MCF 10A (cell line): ENCODE measurements around the gene PHF14. TPM values are rescaled to one million over a fixed set of nuclear protein-coding genes. Genes with fewer than 3 reads are reported as not detected.

Experiments used
- BruUV-seq: library from RNA; stranded (reverse); fragments of 400-500 nt; replicated peaks from 2 replicates; lab custom pipeline; 2021; lab: Mats Ljungman, UMichigan
- CTCF ChIA-PET: fragments of 300-600 bp; sonication (Branson Sonifier 250); formaldehyde crosslinking; extraction: SDS; loops from one replicate; lab custom pipeline; 2021; ENCODE audit warnings: antibody characterized with exemption, inconsistent platforms; lab: Yijun Ruan, JAX
- POLR2A ChIA-PET: fragments of 300-600, 350-650 bp; sonication (Branson Sonifier 250); formaldehyde crosslinking; extraction: SDS; loops from one replicate; lab custom pipeline; 2020; ENCODE audit warnings: antibody characterized with exemption, inconsistent platforms; lab: Yijun Ruan, JAX
- DNase-seq: peaks from one replicate; pipeline ENCODE4 v3.0.0-alpha.2; 2018; ENCODE audit not compliant: unreplicated experiment
- H3K27ac Mint-ChIP-seq: one replicate; pipeline ENCODE4 v1.8.0; 2022; ENCODE audit warnings: mild to moderate bottlenecking, low read depth, mixed read lengths; ENCODE audit not compliant: unreplicated experiment
- H3K27me3 Mint-ChIP-seq: one replicate; pipeline ENCODE4 v1.8.0; 2022; ENCODE audit warnings: mixed read lengths; ENCODE audit not compliant: insufficient read depth, unreplicated experiment
- H3K36me3 Mint-ChIP-seq: one replicate; pipeline ENCODE4 v1.8.0; 2022; ENCODE audit warnings: mild to moderate bottlenecking, moderate library complexity, mixed read lengths; ENCODE audit not compliant: insufficient read depth, unreplicated experiment
- H3K4me1 Mint-ChIP-seq: one replicate; pipeline ENCODE4 v1.8.0; 2022; ENCODE audit warnings: mixed read lengths; ENCODE audit not compliant: insufficient read depth, unreplicated experiment
- H3K4me3 Mint-ChIP-seq: one replicate; pipeline ENCODE4 v1.8.0; 2022; ENCODE audit warnings: mild to moderate bottlenecking, moderate library complexity, mixed read lengths; ENCODE audit not compliant: unreplicated experiment
- H3K9me3 Mint-ChIP-seq: one replicate; pipeline ENCODE4 v1.8.0; 2022; ENCODE audit warnings: mixed read lengths; ENCODE audit not compliant: unreplicated experiment
- CTCF ChIP-seq: fragments of 200-600 bp; IDR thresholded peaks from one replicate; pipeline ENCODE4 v1.8.0; 2022; ENCODE audit warnings: antibody characterized with exemption, mild to moderate bottlenecking; ENCODE audit not compliant: unreplicated experiment
- intact Hi-C: fragments of 100-400 bp; cut with micrococcal nuclease; formaldehyde crosslinking; loops from 2 replicates; pipeline ENCODE4 v1.14.1; 2022
- total RNA-seq: library from RNA; stranded (reverse); gene quantifications from 2 replicates; pipeline ENCODE4 v1.2.3, GENCODE V29; 2022

Gene PHF14
- total RNA-seq, 1 experiment from 2014 or later, result 39.6 TPM

GRCh38 chr7:11172835-11173234 is 199.2 kb downstream of the PHF14 start:
- Mint-ChIP-seq H3K4me1 (no peaks in the 10 kb centered on the region), H3K9me3 (no peaks in the 10 kb centered on the region), H3K4me3 (no peak overlapping the region), H3K36me3 (no peaks in the 10 kb centered on the region), H3K27me3 (no peaks in the 10 kb centered on the region), H3K27ac (no peak overlapping the region)
- ChIA-PET CTCF (interaction anchor here (0.6 to 1.1 kb wide), 2 partner anchors 10 to 34 kb away, joined by 3 read pairs; no protein-coding TSS in a partner anchor), POLR2A (interaction anchor here (0.6 kb wide), 1 partner anchor 36 kb away, joined by 3 read pairs; no protein-coding TSS in a partner anchor)
- no peak for TF ChIP-seq CTCF
- intact Hi-C loops, result no loop called here
- BruUV-seq, result no TSS peak
- DNase-seq, result no peak

GRCh38 chr7:11175371-11175770 is 201.7 kb downstream of the PHF14 start:
- Mint-ChIP-seq H3K27me3 (no peaks in the 10 kb centered on the region), H3K4me1 (no peaks in the 10 kb centered on the region), H3K9me3 (no peaks in the 10 kb centered on the region), H3K4me3 (no peak overlapping the region), H3K36me3 (no peaks in the 10 kb centered on the region), H3K27ac (no peak overlapping the region)
- no TSS peak for BruUV-seq
- intact Hi-C loops, result no loop called here
- no peak for DNase-seq
- CTCF ChIA-PET, result interaction anchor here (1.0 kb wide), 2 partner anchors 37 kb away, joined by 3 to 6 read pairs; no protein-coding TSS in a partner anchor
- POLR2A ChIA-PET, result interaction anchor here (0.5 kb wide), 1 partner anchor 911 kb away, joined by 3 read pairs; no protein-coding TSS in a partner anchor
- TF ChIP-seq CTCF, result no peak

- Mint-ChIP-seq H3K4me3 (no peak overlapping the region), H3K9me3 (no peaks in the 10 kb centered on the region), H3K27me3 (no peaks in the 10 kb centered on the region), H3K27ac (no peak overlapping the region), H3K36me3 (no peaks in the 10 kb centered on the region), H3K4me1 (no peaks in the 10 kb centered on the region)
- intact Hi-C loops, result no loop called here
- CTCF ChIA-PET, result interaction anchor here (1.0 kb wide), 1 partner anchor 36 kb away, joined by 6 read pairs; no protein-coding TSS in a partner anchor
- DNase-seq, result no peak
- POLR2A ChIA-PET, result no interaction called here
- BruUV-seq, result no TSS peak
- TF ChIP-seq CTCF, result no peak
These were observed 202.2 kb downstream of the PHF14 start for GRCh38 chr7:11175887-11176286.

- no peaks in the 10 kb centered on the region for H3K27me3 Mint-ChIP-seq
- POLR2A ChIA-PET, result no interaction called here
- intact Hi-C loops, result no loop called here
- CTCF ChIA-PET, result no interaction called here
- TF ChIP-seq CTCF, result no peak
- H3K9me3 Mint-ChIP-seq, result no peaks in the 10 kb centered on the region
- H3K36me3 Mint-ChIP-seq, result no peaks in the 10 kb centered on the region
- no peak for DNase-seq
- H3K4me1 Mint-ChIP-seq, result no peaks in the 10 kb centered on the region
- no peak overlapping the region for H3K4me3 Mint-ChIP-seq
- no TSS peak for BruUV-seq
- no peak overlapping the region for H3K27ac Mint-ChIP-seq
These were observed 203.4 kb downstream of the PHF14 start for GRCh38 chr7:11176985-11177555.
